Measurements from ENCODE around the gene KMT2C.

The KMT2C gene

GRCh38 chr7:152131981-152132494, 303.8 kb downstream of the KMT2C start:
- no peak for DNase-seq

GRCh38 chr7:152130658-152131590, 304.9 kb downstream of the KMT2C start:
- no peak for DNase-seq

- DNase-seq: no peak
Observed at GRCh38 chr7:152129682-152130081, 306.1 kb downstream of the KMT2C start.

- no peak for DNase-seq
Observed at GRCh38 chr7:152128741-152129461, 306.9 kb downstream of the KMT2C start.

DNA sequence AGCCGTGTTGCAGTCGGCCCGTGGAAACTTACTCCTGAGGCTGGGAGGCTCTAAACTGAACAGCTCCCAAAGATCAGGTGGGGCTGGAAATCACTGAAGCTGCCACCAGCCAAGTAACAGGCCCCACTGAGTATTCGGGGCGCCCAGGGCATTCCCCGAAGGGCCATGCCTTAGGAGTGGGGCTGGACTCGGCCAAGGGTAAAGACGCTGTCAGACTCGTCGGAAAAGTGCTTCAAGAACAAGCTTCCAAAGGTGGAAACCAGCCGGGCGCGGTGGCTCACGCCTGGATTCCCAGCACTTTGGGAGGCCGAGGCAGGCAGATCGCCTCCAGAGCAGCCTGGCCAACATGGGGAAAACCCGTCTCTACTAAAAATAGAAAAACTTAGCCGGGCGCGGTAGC, 307.6 kb downstream of the KMT2C start:
- no peak for DNase-seq

- DNase-seq: no peak
Observed at GRCh38 chr7:152127229-152127628, 308.6 kb downstream of the KMT2C start.

GRCh38 chr7:152126741-152127140, 309.1 kb downstream of the KMT2C start:
- DNase-seq: no peak

- no peak for DNase-seq
Observed at GRCh38 chr7:152122540-152122939, 313.3 kb downstream of the KMT2C start.

- DNase-seq: no peak
Observed at GRCh38 chr7:152121432-152121831, 314.4 kb downstream of the KMT2C start.

DNA sequence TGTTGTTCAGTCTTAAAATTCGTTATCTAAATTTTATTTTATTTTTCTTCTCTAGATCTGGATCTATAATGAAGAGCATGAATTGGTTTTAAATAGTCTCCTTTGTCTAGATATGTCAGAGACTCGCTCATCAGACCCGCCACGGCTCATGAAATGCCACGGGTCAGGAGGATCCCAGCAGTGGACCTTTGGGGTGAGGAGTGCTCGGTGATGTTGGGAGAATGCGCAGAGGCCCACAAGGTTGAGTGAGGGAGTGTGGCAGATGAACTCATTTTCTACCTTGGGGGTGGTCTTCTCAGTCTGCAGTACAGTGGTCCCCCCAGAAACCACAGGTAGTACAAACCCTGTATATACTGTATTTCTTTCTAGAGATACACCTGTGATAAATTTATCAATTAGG, 315.0 kb downstream of the KMT2C start:
- no peak for DNase-seq

- DNase-seq: no peak
Observed at GRCh38 chr7:152120210-152120609, 315.6 kb downstream of the KMT2C start.

DNA sequence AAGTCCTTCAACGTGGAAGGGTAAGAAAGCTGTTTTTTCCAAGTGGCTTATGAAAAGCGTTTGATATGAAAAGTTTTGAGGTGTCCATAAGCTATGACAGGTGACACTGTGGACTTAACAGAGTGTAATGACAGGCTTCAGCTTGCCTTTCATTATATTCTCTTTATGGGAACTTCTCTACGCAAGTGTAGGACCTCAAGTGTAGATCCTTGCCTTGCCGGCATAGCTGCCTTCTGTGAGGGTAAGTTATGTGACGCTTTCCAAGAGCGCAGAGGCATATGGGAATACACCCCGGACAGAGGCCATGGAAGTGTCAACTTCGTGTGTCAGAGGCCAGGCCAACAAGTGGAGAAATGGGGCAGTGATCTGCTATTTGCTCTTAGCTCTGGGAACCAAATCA, 318.4 kb downstream of the KMT2C start:
- no peak for DNase-seq

DNA sequence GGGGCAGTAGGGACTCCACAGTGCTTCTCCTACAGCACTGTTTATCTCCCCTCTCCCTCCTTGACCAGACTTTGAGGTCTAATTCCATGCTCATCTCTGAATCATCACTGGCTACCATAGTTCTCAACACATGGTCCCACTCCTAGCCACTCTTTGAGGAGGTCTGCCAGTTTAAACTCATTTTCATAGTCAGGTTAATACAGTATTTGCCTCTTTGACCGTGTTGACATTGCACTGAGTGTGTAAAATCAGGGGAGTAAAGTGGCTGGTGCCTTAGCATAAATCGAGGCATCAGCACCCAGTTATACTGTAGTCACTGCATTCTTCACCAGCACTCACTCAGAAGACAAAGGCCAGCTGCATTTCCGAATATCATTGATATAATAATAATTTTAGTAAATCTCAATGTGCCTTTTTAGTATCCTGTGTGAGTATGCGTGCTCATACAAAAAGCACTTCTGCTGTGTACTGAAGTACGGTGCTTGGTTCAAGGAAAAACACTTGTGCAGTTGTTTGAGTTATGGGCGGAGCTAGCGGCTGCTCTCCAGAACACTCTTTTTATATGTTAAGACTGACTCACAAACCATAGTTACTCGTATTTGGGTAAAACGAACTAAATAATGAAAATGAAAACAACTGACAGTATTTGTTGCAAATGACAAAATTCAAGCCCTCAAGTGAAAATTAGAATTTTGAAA, 320.6 kb downstream of the KMT2C start:
- no peak for DNase-seq

DNA sequence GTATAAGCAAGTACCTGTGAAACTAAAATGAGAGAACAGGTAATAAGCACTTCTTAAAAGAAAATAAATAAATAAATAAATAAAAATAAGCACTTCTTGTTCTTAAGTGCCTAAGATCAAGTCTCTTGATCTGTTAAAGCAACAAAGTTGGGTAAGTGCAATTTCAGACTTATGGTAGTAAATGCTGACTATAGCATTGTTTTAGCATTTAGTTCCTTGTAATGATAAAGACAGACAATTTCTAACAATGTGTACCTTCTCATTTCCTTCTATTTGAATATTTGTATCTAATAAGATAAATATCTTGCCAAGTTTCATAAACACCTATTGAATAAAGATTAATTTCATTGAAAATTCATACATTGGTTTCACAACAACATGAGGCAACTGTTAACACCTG, 323.0 kb downstream of the KMT2C start:
- no peak for DNase-seq

- DNase-seq: no peak
Observed at GRCh38 chr7:152108359-152108758, 327.4 kb downstream of the KMT2C start.

DNA sequence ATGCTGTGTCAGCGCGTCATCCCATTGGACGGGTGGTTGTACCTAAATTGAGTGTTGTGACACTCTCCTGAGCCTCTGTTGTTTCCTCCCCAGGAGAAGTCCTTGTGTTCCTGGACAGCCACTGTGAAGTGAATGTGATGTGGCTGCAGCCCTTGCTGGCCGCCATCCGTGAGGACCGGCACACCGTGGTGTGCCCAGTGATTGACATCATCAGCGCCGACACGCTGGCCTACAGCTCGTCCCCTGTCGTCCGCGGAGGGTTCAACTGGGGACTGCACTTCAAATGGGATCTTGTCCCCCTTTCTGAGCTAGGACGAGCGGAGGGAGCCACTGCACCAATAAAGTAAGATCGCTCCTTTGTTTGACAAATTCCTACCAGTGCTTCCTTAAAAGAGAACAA, 327.9 kb downstream of the KMT2C start:
- DNase-seq: no peak

DNA sequence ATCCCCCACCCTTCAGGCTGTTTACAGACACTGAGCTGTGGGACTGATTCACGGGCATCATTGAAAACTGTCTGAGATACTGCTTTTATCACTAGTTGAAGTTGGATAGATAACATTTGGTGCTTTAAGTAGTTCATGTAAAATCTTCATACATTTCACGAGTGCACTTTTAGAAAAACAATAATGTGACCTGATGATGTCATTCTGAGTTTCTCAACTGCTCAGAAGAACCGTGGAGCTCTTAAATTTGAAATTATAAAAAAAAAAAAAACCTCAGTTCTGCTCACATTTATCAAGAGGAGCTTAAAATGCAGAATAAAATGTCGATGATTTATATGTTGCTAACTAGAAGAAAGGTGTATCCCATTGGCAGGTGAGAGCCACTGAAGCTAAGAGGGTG, 328.8 kb downstream of the KMT2C start:
- no peak for DNase-seq

DNA sequence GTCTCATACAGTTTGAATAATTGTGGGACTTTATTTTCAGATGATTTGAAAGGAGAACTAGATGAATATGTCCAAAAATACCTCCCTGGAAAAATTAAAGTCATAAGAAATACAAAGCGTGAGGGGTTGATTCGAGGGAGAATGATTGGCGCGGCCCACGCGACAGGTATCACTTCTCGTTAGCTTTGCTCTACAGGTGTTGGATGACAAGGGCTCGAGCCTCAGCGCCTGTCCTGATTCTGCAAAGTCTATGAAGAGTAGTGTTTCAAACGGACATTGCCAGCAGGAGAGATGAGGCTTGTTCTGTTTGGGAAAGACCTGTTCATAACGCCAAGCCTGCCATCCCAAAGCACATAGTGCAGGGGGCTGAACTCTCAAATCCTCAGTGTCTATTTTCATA, 330.6 kb downstream of the KMT2C start:
- DNase-seq: no peak

DNA sequence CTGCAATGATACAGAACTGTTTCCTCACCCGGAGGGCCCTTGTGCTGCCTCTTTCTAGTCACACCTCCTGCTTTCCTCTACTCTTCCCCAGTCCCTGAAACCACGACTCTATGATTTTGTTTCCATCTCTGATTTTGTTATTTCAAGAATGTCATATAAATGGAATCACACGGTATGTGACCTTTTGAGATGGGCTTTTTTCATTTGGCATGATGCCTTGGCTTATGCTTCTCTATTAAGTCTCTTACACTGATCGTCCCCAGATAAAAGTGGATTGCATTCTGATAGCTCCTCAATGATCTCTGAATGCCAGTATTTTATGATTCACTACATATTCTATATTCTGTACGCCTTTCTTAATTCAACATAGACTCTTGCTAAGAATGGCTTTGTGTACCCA, 332.1 kb downstream of the KMT2C start:
- DNase-seq: no peak

GRCh38 chr7:152103066-152103465, 332.7 kb downstream of the KMT2C start:
- no peak for DNase-seq

DNA sequence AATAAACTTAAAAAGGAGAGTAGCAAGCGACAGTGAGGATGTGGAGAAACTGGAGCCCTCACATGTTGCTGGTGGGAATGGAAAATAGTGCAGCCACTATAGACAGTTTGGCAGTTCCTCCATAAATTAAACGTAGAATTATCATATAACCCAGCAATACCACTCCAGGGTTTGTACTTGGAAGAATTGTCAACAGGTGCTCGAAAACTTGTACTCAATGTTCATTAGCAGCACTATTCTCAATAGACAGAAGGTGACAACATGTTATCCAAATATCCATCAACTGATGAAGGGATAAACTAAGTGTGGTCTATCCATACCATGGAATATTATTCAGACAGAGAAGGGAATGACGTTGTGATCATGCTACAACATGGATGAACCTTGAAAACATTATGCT, 338.5 kb downstream of the KMT2C start:
- DNase-seq: no peak

DNA sequence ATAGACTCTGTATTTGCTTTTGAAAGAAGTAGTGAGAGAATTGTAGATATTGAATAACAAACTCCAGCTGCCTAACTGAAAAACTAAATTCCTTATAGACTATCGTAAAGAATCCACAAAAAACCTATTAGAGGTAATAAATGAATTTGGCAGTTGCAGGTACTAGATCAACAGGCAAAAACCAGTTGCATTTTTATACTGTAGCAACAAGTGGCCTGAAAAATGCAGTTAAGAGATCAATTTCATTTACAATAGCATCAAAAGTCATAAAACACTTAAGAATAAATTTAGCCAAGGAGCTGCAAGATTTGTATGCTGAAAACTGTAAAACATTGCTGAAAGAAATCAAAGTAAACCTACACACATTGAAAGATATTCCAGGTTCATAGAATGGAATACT, 340.0 kb downstream of the KMT2C start:
- DNase-seq: no peak

GRCh38 chr7:152093717-152094116, 342.1 kb downstream of the KMT2C start:
- DNase-seq: no peak
